Activated CD4-positive, alpha-beta T cell treated with anti-CD3 and anti-CD28 coated beads, Interleukin-2, amount 50 U/mL, for 48 hours (primary cell): Measurements from ENCODE around the gene SLC34A3.
A peak's percentile ranks its signal among the peaks of the same experiment; 100 is the strongest.
"Not testable (repeated sequence)": the region's sequence is repeated elsewhere in the genome, so short reads cannot be mapped to it uniquely, and the experiment has no call there.

Experiments
- DNase-seq, 2 experiments: peaks; one replicate each; pipeline ENCODE4 v3.0.0-alpha.2; 2020

Gene SLC34A3

GRCh38 chr9:137231372-137232039, 805 bp downstream of the SLC34A3 start:
- no peak for DNase-seq

- no peak for DNase-seq
Observed at GRCh38 chr9:137232101-137232500, 1.4 kb downstream of the SLC34A3 start.

- no peak for DNase-seq
Observed at GRCh38 chr9:137232510-137232909, 1.8 kb downstream of the SLC34A3 start.

GRCh38 chr9:137233143-137233980, 2.7 kb downstream of the SLC34A3 start:
- no peak for DNase-seq

GRCh38 chr9:137234055-137234697, 3.5 kb downstream of the SLC34A3 start:
- no peak for DNase-seq

GRCh38 chr9:137234758-137235423, 4.2 kb downstream of the SLC34A3 start:
- DNase-seq: no peak

GRCh38 chr9:137235424-137236237, 4.9 kb downstream of the SLC34A3 start:
- no peak for DNase-seq

GRCh38 chr9:137236238-137236935, 5.7 kb downstream of the SLC34A3 start:
- peak; percentile 95 for DNase-seq

- DNase-seq: no peak
Observed at GRCh38 chr9:137236936-137237421, 6.3 kb downstream of the SLC34A3 start.

- DNase-seq: no peak
Observed at GRCh38 chr9:137237759-137238726, 7.3 kb downstream of the SLC34A3 start.

- not testable (repeated sequence) for DNase-seq
Observed at GRCh38 chr9:137239541-137240200, 9.0 kb downstream of the SLC34A3 start.

- peak in 1 of 2 experiments; percentile 71 for DNase-seq
Observed at GRCh38 chr9:137240318-137240840, 9.7 kb downstream of the SLC34A3 start.

- DNase-seq: peak; percentile 95 to 97
Observed at GRCh38 chr9:137240841-137241489, 10.3 kb downstream of the SLC34A3 start, which contains the start of gene TUBB4B. TUBB4B (plus strand) TSS chr9:137241287; CDS start chr9:137241361, 74 bp downstream.

- DNase-seq: peak; percentile 62 to 68
Observed at GRCh38 chr9:137241490-137242268, 11.0 kb downstream of the SLC34A3 start.

- DNase-seq: no peak
Observed at GRCh38 chr9:137242269-137243203, 11.8 kb downstream of the SLC34A3 start.

- not testable (repeated sequence) for DNase-seq
Observed at GRCh38 chr9:137243266-137243625, 12.5 kb downstream of the SLC34A3 start.
